GM19351 (cell line): ENCODE results near the gene PSMA5.
"Not testable (repeated sequence)": the region's sequence is repeated elsewhere in the genome, so short reads cannot be mapped to it uniquely, and the experiment has no call there.

Source experiments
- ATAC-seq: cut with Tn5 transposase; IDR thresholded peaks from one replicate; pipeline ENCODE4 v1.9.1; 2021; ENCODE audit warnings: mild to moderate bottlenecking, moderate library complexity; ENCODE audit not compliant: unreplicated experiment

The PSMA5 gene

DNA sequence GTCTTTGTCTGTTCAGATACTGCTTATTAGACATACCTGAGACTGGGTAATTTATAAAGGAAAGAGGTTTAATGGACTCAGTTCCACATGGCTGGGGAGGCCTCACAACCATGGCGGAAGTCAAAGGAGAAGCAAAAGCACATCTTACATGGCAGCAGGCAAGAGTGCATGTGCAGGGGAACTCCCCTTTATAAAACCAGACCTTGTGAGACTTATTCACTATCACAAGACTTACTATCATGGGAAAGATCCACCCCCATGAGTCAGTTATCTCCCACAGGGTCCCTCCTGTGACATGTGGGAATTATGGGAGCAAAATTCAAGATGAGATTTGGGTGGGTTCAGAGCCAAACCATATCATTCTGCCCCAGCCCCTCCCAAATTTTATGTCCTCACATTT lies 7.1 kb upstream of the PSMA5 start:
- no peak for ATAC-seq

DNA sequence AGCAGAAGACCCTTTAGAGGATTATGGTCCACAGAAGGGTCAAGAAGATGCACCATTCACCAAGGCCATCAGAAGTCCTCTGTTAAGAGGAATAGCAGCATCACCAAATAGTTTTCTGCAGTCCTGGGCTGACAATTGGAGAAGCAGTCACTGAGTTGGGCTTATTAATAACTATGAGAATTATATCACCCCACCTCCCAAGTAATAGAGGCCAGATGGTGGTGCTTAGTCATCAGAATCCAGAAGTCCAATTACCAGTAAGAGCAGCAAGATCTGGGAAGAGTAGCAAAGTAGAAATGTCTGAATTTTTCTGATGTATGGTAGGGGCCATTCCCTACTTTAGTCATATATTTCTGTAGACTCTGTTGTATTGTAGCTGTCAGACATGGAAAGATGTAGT lies 6.1 kb upstream of the PSMA5 start:
- ATAC-seq, result no peak

DNA sequence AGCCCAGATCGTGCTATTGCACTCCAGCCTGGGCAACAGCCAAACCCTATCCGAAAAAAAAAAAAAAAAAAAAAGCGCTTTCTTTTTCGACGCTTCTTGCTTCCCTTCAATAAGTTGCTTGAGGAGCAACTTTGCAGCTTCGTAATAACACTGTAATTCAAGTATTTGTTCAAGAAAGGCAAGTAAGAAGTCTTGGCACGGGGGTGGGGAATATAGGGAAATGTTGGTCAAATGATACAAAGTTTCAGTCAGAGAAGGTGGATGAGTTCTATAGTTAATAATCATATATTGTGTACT lies 871 bp upstream of the PSMA5 start:
- ATAC-seq, result no peak

DNA sequence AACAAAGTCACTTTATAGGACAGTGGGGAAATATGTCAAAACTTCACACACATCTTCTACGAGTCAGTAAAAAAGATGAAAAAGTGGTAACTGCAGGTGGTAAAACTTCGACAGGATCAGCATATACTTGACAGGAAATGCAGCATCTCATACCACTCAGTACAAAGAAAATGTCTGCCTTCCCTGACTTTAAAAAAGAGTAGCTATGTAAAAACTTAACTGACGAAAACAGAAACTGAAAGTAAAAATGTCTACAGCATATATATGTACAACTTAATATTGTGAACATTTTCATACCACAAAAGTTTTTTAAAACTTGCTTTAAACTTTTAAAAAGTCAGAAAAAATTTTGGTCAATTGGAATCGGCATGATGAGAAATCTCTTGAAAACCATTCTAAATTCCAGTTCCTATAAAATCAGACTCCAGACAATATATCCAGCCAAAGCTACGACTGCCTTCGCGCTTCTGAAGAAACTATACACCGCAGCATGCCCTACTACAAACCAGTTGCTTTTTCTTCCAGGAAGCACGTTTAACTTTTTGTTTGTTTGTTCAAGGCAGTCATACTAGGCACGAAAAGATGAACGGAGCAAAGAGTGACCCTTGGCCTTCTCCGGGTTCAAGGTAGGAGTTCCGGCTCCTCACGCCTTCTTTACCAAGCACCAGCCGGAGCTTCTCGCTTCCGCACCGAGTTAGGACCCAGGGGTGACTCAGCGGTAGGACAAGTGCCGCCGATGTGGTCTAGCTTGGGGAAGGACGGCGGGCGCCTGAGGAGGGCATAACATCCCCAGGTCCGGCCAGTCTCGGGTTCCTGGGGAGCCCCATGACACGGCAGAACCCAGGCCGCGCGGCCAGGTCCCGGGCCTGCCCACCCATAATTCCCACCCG lies 612 bp downstream of the PSMA5 start:
- peak; percentile 19 for ATAC-seq

DNA sequence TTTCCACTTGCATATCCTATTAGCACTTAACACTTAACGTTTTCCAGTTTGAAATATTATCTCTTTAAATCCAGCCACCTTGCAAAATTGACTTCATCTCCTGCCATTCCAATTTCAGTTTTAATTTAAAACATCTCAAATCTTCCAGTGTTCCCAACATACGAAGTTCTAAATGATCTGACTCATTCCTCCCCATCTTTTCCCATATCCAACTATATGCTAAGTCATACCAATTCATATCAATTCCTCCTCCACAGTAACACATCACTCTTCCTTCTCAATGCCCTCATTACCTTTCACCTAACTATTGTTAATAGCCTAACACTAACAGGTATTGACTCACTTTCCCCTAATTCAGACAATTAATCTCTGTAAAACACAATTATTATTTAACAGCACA lies 2.8 kb downstream of the PSMA5 start:
- ATAC-seq, result no peak

DNA sequence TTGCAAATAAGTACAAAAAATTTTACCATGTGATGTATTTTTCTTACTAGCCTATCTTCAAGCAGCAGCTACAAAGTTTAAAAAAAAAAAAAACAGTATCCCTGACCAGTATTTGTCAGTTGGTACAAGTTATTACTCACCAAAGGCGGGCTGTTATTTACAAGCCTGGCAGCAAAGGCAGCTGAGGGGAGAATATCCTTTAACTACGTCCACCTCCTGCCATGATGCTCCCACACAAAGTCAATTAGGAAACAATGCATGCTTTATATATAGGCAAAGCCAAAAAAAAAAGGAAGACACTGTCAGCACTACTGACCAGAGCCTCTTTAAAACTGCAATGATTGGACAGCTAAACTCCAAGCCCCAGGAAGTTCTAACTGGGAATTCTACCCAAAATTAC lies 13.7 kb downstream of the PSMA5 start:
- ATAC-seq, result no peak

DNA sequence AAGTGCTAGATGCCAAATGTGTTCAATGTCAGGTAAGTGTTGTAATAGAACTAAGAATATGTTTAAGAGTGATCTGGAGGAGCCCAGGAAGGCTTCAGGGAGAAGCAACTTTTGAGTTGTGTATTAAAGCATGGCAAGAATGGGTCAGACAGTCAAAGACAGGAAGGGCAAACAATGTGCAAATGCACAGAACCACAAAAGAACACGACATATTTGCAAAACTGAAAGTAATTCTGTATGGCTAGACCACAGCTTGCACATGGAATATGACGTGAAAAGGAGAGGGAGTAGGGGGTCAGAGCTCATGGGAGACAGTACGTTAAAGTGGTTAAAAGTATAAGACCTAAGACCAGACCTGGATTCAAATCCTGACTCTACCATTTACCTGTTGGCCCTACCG lies 21.4 kb downstream of the PSMA5 start:
- ATAC-seq, result no peak

DNA sequence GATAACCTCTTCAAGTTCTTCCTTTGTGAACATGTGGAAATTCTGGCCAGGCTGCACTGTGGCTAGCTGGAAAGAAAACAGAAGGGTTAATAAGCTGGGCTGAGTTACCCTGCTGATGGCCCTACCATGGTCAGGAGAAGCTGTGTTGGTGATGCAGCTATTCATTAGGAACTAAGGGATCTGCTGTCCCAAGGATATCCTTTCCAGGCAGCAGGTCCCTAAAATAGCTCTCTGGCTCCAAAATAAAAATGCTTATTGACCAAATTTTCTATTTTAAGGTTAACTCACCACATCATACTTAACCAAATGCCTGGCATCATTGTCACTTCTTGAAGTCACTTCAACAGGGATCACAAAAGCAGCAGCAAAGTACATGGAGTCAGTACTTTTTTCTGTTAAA lies 24.2 kb downstream of the PSMA5 start:
- no peak for ATAC-seq

DNA sequence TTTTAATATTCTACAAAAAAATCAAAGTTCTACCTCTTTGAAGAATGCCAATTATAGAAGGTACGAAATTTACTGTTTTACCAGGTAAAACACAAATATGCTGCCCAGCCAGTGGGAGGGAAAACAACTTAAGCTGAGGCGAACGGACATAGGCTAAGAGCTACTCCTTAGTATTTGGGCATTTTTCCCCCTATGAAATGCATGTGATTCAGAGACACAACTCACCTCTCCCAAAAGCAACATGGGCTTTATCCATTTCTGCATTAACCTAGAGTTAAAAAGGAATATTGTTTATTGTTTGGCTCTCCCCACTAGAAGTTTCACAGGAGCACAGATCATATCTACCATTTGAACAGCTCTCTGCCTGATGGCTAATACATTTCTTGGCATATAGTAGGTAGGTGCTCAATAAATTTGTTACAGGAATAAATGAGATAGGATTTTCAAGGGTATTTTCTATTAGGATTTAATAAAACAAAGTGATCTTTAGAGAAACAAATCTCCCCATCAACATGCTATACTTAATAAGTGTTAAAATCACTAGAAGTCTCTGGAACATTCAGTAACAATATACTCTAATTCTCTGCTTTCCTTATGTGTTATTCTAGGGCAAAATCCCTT lies 26.1 kb downstream of the PSMA5 start:
- no peak for ATAC-seq

DNA sequence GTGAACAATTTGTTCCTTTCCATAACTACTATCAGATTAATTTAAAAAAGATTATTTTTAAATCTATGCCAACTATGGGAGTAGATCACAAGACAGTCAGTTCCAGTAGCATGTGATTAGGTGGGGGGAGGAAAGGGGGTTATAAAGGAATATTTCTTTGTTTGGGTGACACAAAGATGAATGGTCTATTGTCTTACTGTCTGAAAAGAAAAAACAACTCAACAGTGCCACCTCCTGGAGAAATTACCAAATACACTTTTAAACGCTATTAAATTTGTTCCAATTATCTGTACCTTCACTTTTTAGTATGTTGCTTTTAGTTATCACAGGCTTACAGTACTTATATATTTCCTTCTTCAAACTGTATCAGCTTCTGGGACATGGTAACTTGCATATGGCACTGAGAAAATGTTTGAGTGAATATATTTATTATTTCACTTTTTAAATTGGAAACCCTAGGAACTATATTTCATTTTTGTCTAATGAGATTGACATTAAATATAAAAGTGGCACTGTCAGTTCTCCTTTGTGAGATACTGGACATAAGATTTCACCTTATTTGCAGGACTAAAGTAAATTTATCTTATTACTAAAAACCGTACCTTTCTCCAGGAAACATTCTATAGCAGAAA lies 26.8 kb downstream of the PSMA5 start:
- ATAC-seq, result no peak

DNA sequence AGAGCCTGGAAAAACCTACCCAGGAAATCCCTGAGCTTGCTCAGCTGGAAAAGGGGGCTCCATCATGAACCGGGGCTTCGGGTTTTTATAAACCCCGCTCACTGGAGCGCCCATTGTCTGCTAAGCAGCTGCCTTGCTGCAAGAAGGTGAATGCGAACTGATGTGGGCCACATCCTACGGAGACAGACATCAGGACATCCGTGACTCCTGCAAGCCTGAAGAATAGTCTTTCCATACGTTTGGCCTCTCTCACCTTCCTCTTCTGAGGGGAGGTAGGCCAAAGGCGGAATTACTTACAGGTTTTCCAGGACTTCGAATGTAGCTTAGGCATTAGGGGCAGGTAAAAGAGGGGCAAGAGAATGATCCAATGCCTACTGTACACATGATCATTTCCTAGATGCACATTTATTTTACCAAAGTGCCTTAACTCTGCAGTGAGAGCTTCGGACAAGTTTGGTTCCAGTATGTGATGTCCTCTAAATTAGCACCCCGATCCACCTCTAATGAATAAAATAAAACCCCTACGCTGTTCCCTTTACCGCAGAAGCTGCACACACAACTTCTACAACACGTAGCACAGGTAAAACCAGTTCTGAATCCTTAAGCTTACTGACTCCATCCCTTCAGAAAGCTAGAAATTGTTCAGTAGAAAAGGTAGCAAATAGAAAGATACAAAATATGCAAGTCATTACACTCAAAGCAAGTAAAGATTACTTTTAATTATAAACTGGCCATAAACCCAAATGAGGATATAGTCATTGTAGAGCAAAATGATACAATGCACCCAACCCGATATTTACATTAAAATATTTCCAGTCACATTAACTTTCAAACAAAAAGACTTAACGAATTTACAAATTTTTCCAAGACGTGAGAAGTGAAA lies 27.7 kb downstream of the PSMA5 start:
- no peak for ATAC-seq

DNA sequence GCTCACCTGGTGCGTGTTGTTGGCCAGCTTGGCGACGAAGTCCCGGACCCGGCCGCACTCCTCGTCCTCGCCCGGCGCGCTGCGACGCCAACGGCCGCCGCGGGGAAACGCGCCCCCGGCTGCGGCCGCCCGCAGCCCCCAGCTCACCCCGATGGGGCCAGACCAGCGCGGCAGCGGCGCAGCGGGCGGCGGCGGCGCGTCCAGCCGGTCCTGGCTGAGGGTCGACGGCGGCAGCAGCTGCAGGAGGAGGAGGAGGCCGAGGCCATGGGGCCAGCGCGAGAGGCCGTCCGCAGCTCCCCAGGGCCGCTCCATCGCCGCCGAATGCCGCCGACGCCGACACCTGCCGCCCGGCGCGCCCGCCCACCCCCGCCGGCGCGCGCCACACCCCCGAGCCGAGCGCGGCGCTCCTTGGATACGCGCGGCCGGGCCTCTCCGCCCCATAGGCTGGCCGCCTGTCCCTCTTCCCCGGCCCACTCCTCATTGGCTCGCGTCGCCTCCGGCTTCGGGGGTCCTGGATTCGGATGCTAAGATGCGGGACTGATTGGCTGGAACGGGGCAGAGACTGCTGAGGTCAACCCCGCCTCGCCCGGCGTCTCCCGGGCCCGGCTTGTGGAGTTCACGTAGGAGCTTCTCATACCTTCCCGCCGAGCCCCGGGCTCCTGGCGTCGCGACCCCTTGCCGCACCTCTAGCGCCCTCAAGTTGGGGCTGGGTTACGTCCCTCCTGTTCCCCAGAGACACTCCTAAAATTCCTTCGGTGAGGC lies 28.5 kb downstream of the PSMA5 start, which contains the start of gene SORT1:
TSS of gene SORT1 (minus strand) at position 338 of the 762 bp plus-strand sequence. CDS start at position 312, 26 bp downstream.
- ATAC-seq, result peak; percentile 88

DNA sequence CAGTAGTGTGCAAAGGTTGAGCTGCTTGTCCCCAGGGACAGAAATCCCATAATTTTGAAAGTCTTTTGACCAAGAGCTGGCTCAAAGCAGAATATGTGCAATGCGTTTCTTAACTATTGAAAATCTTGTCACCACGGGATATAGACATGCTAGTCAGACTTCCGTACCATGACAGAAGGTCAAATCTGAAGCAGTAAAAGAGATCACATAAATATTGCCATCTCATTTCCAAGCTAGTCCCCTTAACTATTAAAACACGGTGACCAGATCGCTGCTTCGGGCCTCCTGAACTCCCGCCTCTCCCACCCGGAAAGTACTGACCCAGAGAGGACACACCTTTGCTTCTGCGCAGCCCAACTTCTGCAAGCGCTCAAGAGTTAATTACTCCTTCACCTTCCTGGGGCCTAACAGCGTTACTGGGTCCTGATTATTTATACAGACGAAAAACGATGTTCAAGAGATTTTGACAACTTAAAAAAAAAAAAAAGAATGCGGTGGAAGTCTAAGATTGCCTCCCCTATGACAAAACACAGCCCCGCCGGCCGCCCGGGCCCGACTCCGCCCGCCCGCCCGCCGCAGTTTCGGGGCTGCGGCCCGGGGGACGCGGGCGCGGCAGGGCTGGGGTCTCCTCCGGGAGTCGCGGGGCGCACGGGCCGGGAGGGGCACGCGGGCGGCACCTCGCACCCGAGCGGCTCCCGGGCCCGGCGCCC lies 29.2 kb downstream of the PSMA5 start:
- no peak for ATAC-seq

DNA sequence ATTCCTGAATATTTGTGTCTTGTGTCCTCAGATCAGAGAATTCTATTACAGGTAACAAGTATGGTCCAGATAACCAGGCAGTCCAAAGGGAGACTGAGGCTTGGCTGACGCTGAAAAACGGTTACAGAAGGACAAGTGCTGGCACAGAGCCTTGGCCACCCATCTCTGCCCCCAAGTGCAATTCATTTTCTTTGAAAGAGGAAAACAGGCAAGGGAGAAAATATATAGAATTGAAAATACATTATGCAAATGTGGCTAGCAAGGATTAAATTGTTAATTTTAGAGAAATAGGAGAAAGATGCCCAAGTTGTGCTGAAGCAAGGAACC lies 29.8 kb downstream of the PSMA5 start:
- ATAC-seq, result no peak

DNA sequence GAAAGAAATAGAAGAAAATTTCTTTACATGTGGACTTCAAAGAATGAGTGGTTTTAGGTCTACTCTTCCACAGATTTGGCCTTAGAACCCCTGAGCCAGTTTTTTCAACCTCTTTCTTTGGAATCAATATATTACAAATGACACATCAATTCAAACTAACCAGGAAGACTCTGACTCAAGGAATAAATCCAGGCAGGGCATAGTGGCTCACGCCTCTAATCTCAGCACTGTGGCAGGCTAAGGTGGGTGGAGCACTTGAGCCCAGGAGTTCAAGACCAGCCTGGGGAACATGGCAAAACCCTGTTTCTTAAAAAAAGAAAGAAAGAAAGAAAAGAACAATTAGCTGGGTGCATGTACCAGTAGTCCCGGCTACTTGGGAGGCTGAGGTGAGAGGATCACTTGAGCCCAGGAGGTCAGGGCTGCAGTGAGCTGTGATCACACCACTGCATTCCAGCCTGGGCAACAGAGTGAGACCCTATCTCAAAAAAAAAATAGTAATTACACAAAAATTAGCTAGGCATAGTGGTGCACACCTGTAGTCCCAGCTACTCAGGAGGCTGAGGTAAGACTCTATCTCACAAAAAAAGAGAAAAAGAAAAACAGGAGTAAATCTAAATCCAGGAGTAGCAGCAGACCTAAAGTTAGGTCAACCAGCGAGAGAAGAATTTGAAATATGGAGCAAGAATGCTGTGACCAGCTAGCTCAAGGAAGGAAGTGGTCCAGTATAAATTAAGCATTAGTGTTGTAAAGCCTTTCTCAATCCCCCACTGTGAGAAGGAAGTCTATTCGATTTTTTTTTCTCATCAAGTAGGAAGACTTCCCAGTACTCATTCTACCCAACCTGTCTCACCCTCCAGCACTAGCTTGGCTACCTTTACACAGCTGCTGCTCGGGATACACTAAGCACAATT lies 30.4 kb downstream of the PSMA5 start:
- no peak for ATAC-seq

DNA sequence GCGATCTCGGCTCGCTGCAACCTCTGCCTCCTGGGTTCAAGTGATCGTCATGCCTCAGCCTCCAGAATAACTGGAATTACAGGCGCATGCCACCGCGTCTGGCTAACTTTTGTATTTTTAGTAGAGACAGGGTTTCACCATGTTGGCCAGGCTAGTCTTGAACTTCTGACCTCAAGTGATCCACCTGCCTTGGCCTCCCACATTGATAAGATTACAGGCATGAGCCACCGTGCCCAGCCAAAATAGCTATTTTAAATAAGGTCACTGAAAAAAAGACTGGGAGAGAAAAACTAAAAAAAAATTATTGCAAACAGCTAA lies 31.0 kb downstream of the PSMA5 start:
- not testable (repeated sequence) for ATAC-seq

DNA sequence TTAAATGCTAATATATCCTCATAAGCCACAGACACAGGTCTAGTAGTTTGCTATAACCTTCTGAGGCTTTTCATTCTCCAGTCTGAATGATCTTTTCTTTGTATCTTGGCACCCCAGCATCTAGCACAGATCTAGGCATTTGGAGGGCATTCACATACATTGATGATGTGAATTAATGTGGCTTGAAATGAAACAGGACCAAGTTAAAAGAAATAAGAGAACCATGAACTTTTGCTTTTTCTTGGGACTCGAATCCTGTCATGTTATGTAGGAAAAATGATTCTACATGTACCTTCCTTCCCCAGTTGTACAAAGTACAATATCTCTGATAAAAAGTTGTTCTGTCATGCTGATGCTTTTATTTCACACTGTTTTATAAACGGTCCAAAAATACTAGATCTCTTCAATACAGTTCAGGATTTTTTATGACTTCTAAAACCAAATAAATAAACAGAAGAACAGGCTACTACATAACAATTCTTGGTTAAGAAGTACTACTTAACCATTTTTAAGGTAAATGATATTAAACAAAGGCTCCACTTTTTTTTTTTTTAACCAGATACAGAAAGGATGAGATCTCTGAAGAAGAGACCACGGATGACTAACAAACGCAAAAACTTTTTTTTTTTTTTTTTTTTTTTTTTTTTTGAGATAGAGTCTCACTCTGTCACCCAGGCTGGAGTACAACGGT lies 31.5 kb downstream of the PSMA5 start:
- ATAC-seq, result no peak

DNA sequence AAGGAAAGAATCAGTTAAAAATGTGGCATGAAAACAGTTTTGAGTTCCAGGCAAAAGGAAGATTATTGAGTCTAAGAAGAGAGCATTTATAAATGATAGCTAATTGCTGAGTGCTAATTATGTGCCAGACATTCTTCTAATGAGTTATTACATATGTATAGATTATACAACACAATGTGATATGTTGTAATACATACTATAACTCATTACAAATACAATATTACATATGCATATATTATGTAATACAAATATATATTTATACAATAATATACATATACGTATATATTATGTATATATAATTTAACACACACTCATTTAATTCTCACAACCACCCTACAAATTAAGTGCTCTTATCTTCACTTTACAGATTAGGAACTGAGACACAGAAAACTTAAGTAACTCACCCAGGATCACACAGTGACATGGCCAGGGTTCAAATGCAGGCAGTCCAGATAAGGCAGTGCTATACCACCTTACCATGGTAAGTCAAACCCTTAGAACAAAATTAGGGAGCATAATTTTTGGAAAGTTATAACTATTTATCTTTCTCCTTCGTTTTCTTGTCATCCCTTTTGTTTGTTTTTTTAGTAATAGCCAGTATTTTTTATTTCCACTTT lies 32.5 kb downstream of the PSMA5 start:
- ATAC-seq, result no peak
